DOHH2 (cell line): Measurements from ENCODE around the gene HCN4.

Experiments used
- H3F3A ChIP-seq: fragments of 200-600 bp; sonication (generic), shearing (Covaris generic); 2 replicates; pipeline ENCODE4 v1.6.0; 2016; ENCODE audit warnings: antibody characterized with exemption, mild to moderate bottlenecking; ENCODE audit not compliant: control insufficient read depth, insufficient read depth
- H3K27ac ChIP-seq: fragments of 200-600 bp; sonication (generic); 2 replicates; pipeline ENCODE4 v1.5.1; 2014; ENCODE audit warnings: low read depth, mild to moderate bottlenecking, low read length, moderate library complexity
- H3K27me3 ChIP-seq: fragments of 200-600 bp; sonication (generic); 2 replicates; pipeline ENCODE4 v1.6.1; 2014; ENCODE audit warnings: mild to moderate bottlenecking, low read length, mixed read lengths; ENCODE audit not compliant: control insufficient read depth
- H3K36me3 ChIP-seq: fragments of 200-600 bp; sonication (generic); 2 replicates; pipeline ENCODE4 v1.6.1; 2014; ENCODE audit warnings: mild to moderate bottlenecking, low read length, moderate library complexity, mixed read lengths; ENCODE audit not compliant: control insufficient read depth
- H3K4me1 ChIP-seq: fragments of 200-600 bp; sonication (generic); 2 replicates; pipeline ENCODE4 v1.6.1; 2014; ENCODE audit warnings: mild to moderate bottlenecking, low read length, mixed read lengths; ENCODE audit not compliant: control insufficient read depth
- H3K4me2 ChIP-seq: fragments of 200-600 bp; sonication (generic); 2 replicates; pipeline ENCODE4 v1.6.0; 2014; ENCODE audit warnings: mild to moderate bottlenecking, low read length, moderate library complexity
- H3K4me3 ChIP-seq: fragments of 200-600 bp; sonication (generic); 2 replicates; pipeline ENCODE4 v1.5.1; 2014; ENCODE audit warnings: mild to moderate bottlenecking, low read length, mixed read lengths
- H3K79me2 ChIP-seq: fragments of 200-600 bp; sonication (generic); 2 replicates; pipeline ENCODE4 v1.6.1; 2014; ENCODE audit warnings: mild to moderate bottlenecking, low read length, mixed read lengths; ENCODE audit not compliant: control insufficient read depth
- H3K9me2 ChIP-seq: fragments of 200-600 bp; sonication (generic); replicated peaks from 2 replicates; pipeline ENCODE4 v1.6.1; 2014; ENCODE audit warnings: mild to moderate bottlenecking, low read length, mixed read lengths; ENCODE audit not compliant: control insufficient read depth
- H3K9me3 ChIP-seq: fragments of 200-600 bp; sonication (generic); 2 replicates; pipeline ENCODE4 v1.6.1; 2014; ENCODE audit warnings: antibody characterized with exemption, low read length, mixed read lengths; ENCODE audit not compliant: control insufficient read depth, insufficient read depth
- H4K20me1 ChIP-seq: fragments of 200-600 bp; sonication (generic); 2 replicates; pipeline ENCODE4 v1.6.0; 2014; ENCODE audit warnings: low read depth, mild to moderate bottlenecking, antibody characterized with exemption, low read length, moderate library complexity; ENCODE audit not compliant: control insufficient read depth, insufficient read depth
- EZH2phosphoT487 ChIP-seq: fragments of 200-600 bp; sonication (generic); IDR thresholded peaks from 2 replicates; pipeline ENCODE4 v1.6.1; 2017; ENCODE audit warnings: borderline replicate concordance, mild to moderate bottlenecking, antibody characterized with exemption, low read length, moderate library complexity, mixed read lengths
- TF ChIP-seq, protein P1 (sequence below): fragments of 200-600 bp; sonication (generic); IDR thresholded peaks from one replicate; pipeline ENCODE4 v1.5.1; 2014; ENCODE audit warnings: antibody characterized with exemption, mild to moderate bottlenecking, low read depth, low read length; ENCODE audit not compliant: poor library complexity, severe bottlenecking

The HCN4 gene

DNA sequence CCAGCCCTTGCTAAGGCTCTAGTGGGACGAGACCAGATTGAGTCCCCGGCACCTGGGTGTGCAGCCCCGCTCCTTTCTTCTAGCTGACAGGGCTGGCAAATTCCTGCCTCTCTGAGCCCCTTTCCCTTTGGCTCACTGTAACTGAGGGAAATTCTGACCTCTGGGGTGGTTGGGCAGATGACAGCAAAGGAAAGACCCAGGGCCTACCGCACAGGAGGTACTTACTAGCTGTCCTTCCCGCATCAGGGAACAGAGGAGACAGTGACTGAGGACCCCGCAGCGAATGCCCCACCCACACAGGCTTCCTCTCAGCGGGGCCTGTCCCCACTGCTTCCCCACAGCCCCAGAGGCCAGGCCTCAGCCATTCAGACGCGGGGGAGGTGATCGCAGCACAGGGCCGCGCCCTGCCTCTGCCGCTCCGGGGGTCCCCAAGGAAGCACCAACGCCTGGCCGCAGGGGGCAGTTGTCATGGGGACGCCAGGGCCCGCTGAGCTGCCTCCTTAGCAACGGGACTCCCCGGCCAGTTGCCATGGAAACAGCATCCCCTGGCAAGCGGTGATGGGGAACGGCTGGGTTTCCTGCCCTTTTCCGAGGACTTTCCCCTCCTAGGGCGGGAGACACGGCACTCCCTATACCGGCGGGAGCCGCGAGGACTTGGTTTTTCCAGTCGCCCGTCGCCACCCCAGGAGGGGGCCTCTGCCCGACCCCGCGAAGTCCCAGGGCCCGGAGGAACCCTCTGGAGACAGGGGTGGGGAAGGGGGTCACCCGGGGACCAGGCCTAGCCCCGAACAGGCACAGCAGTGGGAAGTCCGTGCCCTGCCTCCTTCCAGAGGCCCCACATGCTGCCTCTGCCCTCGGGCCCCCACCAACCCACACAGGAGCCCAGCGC lies 50.1 kb downstream of the HCN4 start:
- Histone ChIP-seq H4K20me1 (no peaks in the 10 kb centered on the region), H3K27me3 (peaks cover 5% of the 10 kb centered on the region; the same call in 1 of the 2 replicates), H3F3A (no peaks in the 10 kb centered on the region), H3K9me2 (no peaks in the 10 kb centered on the region), H3K79me2 (no peaks in the 10 kb centered on the region), H3K4me2 (no peak overlapping the region), H3K9me3 (no peaks in the 10 kb centered on the region), H3K27ac (no peak overlapping the region), H3K36me3 (no peaks in the 10 kb centered on the region), H3K4me3 (no peak overlapping the region), H3K4me1 (no peaks in the 10 kb centered on the region)
- TF ChIP-seq, protein P1, sequence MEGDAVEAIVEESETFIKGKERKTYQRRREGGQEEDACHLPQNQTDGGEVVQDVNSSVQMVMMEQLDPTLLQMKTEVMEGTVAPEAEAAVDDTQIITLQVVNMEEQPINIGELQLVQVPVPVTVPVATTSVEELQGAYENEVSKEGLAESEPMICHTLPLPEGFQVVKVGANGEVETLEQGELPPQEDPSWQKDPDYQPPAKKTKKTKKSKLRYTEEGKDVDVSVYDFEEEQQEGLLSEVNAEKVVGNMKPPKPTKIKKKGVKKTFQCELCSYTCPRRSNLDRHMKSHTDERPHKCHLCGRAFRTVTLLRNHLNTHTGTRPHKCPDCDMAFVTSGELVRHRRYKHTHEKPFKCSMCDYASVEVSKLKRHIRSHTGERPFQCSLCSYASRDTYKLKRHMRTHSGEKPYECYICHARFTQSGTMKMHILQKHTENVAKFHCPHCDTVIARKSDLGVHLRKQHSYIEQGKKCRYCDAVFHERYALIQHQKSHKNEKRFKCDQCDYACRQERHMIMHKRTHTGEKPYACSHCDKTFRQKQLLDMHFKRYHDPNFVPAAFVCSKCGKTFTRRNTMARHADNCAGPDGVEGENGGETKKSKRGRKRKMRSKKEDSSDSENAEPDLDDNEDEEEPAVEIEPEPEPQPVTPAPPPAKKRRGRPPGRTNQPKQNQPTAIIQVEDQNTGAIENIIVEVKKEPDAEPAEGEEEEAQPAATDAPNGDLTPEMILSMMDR: no peak
- TF ChIP-seq EZH2phosphoT487: no peak

DNA sequence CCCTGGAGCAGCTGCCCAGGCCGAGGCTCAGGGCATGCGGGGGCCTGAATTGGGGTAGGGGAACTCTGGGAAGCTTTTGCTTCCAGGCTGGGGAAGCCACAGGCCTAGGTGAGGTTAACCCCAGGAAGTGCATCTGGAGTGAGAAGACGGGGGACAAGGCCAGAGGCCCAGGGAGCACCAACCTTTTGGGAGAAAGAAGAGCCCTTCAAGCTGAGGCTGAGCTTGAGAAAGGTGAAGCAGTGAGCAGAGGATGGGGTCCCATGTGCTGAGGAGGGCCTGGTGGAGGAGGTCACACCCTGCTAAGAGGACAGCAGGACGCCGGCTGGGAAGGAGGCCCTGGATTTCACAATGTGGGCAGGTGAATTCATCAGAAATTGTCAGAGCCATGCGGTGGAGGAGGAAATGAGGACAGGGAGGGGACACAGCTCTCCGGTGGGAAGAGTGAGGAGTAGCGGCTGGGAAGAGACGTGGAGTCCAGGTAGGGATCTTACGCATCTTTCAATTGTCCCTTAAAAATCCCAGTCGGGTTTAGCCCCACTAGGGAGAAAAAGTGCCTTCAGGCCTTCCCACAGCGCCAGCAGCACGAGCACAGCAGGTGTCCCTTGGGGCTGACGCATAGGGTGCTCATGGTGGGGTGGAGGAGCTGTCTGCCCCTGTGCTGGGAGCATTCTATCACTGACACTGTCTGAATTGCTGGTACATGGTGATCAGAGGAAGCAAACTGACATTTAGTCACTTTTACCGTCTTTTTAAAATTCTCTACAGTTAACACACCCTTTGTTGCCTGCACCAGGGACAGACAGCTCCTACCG lies 50.9 kb downstream of the HCN4 start:
- Histone ChIP-seq H3K79me2 (no peaks in the 10 kb centered on the region), H3K36me3 (no peaks in the 10 kb centered on the region), H4K20me1 (no peaks in the 10 kb centered on the region), H3K4me2 (no peak overlapping the region), H3K27me3 (peaks cover 5% of the 10 kb centered on the region; the same call in 1 of the 2 replicates), H3F3A (no peaks in the 10 kb centered on the region), H3K4me3 (no peak overlapping the region), H3K9me2 (no peaks in the 10 kb centered on the region), H3K9me3 (no peaks in the 10 kb centered on the region), H3K27ac (no peak overlapping the region), H3K4me1 (no peaks in the 10 kb centered on the region)
- TF ChIP-seq EZH2phosphoT487: no peak
- TF ChIP-seq, protein P1: no peak

DNA sequence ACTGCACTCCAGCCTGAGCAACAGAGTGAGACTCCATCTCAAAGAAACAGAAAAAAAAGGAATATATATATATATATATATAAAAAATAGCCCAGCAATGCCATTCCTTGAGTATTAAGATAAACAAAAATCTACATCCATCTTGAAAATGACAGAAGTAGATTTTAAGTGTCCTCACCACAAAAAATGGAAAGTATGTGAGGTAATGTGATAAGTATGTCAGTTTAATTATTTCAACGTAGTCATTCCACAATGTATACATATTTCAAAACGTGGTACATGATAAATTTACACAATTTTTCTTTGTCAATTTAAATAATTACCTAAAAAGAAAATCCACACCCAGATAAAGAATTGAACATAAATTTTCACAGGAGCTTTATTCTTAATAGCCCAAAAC lies 54.9 kb downstream of the HCN4 start:
- no peaks in the 10 kb centered on the region for H3K4me1 ChIP-seq
- no peaks in the 10 kb centered on the region for H3F3A ChIP-seq
- H3K27me3 ChIP-seq: peaks cover 5% of the 10 kb centered on the region; the same call in 1 of the 2 replicates

More for the DNA sequence above, 54.9 kb downstream of the HCN4 start:
- no peak overlapping the region for H3K4me3 ChIP-seq
- H3K9me3 ChIP-seq: no peaks in the 10 kb centered on the region
- no peak overlapping the region for H3K4me2 ChIP-seq
- H3K27ac ChIP-seq: no peak overlapping the region
- H3K79me2 ChIP-seq: no peaks in the 10 kb centered on the region
- TF ChIP-seq, protein P1: no peak
- no peak for TF ChIP-seq EZH2phosphoT487
- H3K36me3 ChIP-seq: no peaks in the 10 kb centered on the region
- no peaks in the 10 kb centered on the region for H4K20me1 ChIP-seq
- no peaks in the 10 kb centered on the region for H3K9me2 ChIP-seq
